ENCODE data around the gene TOR4A. TPM values are rescaled to one million over a fixed set of nuclear protein-coding genes. Genes with fewer than 3 reads are reported as not detected.
"Not testable (repeated sequence)": the region's sequence is repeated elsewhere in the genome, so short reads cannot be mapped to it uniquely, and the experiment has no call there.

TOR4A gene
- total and polyA plus RNA-seq, 10 of the 15 experiments (the other 5 are each of a cell fraction or from before 2014, with no cell fraction given) = 2.0 to 19.9 (median 3.7) TPM

GRCh38 chr9:137262173-137262908 is 15.2 kb upstream of the TOR4A start:
- H3K27me3 ChIP-seq (replicated peaks in 1 of 2; ENCODE audit: control insufficient read depth in 2 of 2, insufficient read depth in 2 of 2, low read length in 1 of 2); FAIRE-seq; H3K9ac ChIP-seq (ENCODE audit: control insufficient read depth, insufficient read depth, low read length); intact Hi-C loops (cut with micrococcal nuclease; ENCODE audit: unreplicated experiment); H3K4me1 ChIP-seq (ENCODE audit: control insufficient read depth, insufficient read depth, low read length); ATAC-seq; H3K4me3 ChIP-seq; H3K9me3 ChIP-seq (replicated peaks; ENCODE audit: control insufficient read depth, insufficient read depth, low read length); BruUV-seq (replicated peaks); H3K27ac ChIP-seq (ENCODE audit: control insufficient read depth, insufficient read depth); in situ Hi-C loops (cut with MboI); H2AFZ ChIP-seq (ENCODE audit: control insufficient read depth, low read depth, low read length); DNase-seq (ENCODE audit: low read depth, low spot score); H3K79me2 ChIP-seq (ENCODE audit: control insufficient read depth, insufficient read depth, low read length); H4K20me1 ChIP-seq (ENCODE audit: control insufficient read depth, insufficient read depth); H3K4me2 ChIP-seq (ENCODE audit: control insufficient read depth, insufficient read depth): not testable (repeated sequence)
- WGBS (ENCODE audit: insufficient coverage, insufficient replicate concordance, low lambda C conversion rate, missing lambda C conversion rate) = 73% methylated on average over 15 of the region's 15 CpGs
- POLR2A ChIA-PET = interaction anchor here (0.6 to 1.1 kb wide), 2 partner anchors 14 to 22 kb away, joined by 3 to 4 read pairs; partner anchors contain the start of gene TUBB4B
- SMC1A ChIA-PET (ENCODE audit: uncharacterized antibody, unreplicated experiment) = interaction anchor here (1.2 to 1.4 kb wide), 2 partner anchors 26 to 73 kb away, joined by 3 to 5 read pairs; no protein-coding TSS in a partner anchor
- TF ChIP-seq CTCF (IDR thresholded peaks at IDR 0.05 in 2 of 3, conservative IDR thresholded peaks at IDR 0.05 in 1 of 3; ENCODE audit: control insufficient read depth in 2 of 3, extremely low read depth in 1 of 3, insufficient read depth in 1 of 3, low read depth in 3 of 3, low read length in 3 of 3) (peak in 2 of 3 experiments; percentile 16 to 46; a peak in 3 of 6 replicates), ZBTB33 (IDR thresholded peaks at IDR 0.05) (peak; percentile 93), IKZF1 (conservative IDR thresholded peaks at IDR 0.05) (0 out of 2 replicates have a peak, but pooled peaks have one; percentile 16)
- peaks cover 8 to 11% of the 10 kb centered on the region in 2 experiments for H3K36me3 ChIP-seq (ENCODE audit: control insufficient read depth in 2 of 2, insufficient read depth in 2 of 2, low read length in 1 of 2)
- CTCF ChIA-PET = interaction anchor here (0.6 to 2.2 kb wide), 6 partner anchors 11 to 67 kb away, joined by 3 to 24 read pairs (median 4); partner anchors contain the start of genes TOR4A and TUBB4B
- RAD21 ChIA-PET (ENCODE audit: unreplicated experiment) = interaction anchor here (0.8 to 1.7 kb wide), 4 partner anchors 15 to 146 kb away, joined by 4 to 6 read pairs (median 4); partner anchors contain the start of gene TOR4A

Data from GM12878 (cell line).